IPS-NIHi11 (cell line): ENCODE measurements around the gene REXO2.

Experiments used
- DNase-seq: peaks from one replicate; pipeline ENCODE4 v3.0.0; 2012; ENCODE audit warnings: mixed read lengths, low spot score

REXO2 gene

DNA sequence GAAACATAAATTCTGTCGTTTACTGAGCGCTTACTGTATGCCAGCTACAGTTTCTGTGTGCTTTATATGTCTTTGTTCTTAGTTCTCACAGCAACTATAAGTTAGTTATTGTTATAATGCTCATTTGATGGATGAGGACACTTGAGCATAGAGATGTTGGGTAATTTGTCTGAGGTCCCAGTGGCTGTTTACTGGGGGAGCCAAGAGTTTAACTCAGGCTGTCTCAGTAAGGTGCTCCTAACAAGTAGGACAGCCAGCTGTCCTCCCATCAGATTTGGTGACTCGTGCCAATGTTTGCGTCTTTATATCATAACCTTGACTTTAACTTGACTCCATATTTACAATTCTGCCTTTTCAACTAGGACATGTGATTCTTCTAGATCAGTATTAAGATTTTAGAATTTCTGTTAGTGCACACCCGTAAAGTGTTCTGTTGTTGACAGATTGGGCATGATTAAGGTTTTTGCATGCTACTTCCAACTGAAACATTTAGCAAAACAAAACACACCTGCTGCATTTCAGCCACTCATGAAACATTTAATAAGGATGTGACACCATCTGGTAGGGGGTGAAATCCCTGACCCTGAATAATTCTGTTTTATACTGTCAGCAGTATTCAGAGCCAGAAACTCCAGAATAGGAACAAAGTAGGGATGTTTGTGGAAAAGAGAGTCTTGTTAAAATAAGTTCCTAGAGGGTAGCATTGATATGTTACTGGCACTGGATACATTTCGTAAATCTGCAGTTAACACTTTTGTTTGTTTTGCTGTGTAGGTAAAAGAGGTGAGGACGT lies 1.9 kb downstream of the REXO2 start:
- no peak for DNase-seq

DNA sequence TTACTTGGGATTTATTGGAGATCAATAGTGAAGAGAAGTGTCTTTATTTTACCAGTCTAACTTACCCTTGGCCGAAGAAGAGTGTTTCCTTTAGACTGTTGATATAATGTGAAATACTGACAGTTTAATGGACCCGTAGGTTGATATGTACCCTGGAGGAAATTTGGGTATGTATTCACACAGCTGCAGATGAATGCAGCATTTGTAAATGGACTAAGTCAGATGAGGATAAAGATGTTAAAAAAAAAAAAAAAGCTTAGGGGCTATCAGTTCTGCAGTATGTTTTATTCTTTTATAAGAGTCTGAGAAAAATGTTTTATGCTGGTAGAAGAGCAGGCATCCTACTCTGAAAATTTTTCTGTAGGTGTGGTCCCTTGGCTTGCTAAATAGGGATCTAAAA lies 2.7 kb downstream of the REXO2 start:
- no peak for DNase-seq

DNA sequence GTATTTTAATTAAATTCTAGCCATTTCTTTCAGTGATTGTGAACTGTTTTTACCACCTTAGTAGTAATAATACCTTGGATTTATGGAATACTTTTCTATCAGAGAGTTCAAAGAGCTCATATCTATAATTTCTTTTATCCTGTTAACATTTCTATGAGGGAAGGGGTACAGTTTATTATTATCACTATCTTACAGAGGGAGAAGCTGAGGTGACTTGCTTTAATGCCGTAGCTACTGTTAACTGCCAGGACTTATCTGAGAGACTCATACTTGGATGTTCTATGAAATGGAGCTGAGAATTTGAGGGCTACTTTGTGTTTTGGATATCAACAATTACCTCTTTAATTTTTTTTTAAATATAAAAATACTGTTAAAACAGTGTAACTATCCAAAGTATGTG lies 3.3 kb downstream of the REXO2 start:
- DNase-seq: no peak

DNA sequence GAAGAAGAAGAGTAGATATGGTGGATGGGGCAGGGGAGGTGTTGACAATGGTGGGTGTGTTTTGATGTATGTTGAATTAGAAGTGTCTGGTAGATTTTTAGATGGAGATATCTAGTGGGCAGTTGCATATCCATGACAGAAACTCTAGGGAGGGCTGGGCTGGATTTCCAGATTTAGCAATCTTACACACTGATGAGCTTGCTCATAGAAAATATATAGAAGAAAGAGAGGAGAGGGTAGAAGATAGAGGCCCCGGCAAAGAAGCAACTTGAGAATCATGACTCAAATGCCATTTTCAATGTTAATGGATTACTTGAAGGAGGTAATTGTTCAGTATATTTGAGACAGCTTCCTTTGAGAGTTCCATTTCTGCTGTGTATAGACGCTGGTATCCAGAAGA lies 8.2 kb downstream of the REXO2 start:
- DNase-seq: no peak

DNA sequence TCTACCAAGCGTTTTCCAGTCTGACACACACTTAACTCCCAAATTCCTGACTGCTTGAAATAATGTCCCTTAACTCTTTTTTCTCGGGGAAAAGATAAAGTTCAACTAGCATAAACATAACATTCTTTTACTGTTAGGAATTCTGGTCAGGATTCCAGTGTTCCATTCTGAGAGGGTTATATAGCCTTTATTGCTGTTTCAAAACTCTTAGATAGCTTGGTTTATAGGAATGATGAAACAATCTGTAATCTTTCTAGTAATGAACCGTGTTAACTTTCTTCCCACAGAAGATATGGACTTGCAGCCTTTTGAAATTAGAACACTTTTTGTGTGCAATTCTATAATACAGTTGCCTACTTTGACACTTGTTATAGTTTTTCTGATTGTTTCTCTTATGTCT lies 8.6 kb downstream of the REXO2 start:
- no peak for DNase-seq

- no peak for DNase-seq
These were observed 9.6 kb downstream of the REXO2 start for GRCh38 chr11:114448749-114449482.

DNA sequence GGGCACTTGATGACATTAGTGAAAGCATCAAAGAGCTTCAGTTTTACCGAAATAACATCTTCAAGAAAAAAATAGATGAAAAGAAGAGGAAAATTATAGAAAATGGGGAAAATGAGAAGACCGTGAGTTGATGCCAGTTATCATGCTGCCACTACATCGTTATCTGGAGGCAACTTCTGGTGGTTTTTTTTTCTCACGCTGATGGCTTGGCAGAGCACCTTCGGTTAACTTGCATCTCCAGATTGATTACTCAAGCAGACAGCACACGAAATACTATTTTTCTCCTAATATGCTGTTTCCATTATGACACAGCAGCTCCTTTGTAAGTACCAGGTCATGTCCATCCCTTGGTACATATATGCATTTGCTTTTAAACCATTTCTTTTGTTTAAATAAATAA lies 10.6 kb downstream of the REXO2 start:
- no peak for DNase-seq

DNA sequence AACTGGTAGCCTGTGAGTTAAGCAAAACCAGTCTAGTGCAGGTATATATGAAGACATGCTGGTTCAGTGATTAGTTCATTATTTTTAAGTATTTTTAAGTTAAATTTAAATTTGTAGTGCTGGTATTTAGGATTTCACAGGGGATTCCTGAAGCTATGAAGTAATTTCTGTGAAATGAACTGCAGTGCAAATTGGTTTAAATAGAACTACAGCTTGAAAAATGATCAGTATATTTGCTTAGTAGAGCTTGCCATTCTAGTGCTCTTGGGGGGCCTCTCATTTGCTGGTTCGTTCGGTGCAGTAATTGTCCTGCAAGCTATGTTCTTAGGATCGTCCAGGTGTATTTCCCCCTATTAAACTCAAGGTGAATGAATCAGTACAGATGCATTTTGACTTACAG lies 13.1 kb downstream of the REXO2 start:
- DNase-seq: no peak

DNA sequence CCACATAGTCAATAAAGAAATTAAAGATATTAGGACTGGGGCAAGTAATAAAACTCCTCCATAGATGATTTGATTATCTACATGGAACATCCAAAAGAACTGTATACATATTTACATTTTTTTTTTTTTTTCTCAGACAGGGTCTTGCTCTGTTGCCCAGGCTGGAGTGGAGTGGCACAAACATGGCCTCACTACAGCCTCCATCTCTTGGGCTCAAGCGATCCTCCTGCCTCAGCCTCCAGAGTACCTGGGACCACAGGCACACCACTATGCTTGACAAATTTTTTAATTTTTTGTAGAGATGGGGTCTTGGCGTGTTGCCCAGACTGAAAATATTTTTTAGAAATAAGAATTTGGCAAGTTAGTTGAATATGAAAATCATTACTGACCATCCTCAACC lies 24.7 kb downstream of the REXO2 start:
- DNase-seq: no peak

DNA sequence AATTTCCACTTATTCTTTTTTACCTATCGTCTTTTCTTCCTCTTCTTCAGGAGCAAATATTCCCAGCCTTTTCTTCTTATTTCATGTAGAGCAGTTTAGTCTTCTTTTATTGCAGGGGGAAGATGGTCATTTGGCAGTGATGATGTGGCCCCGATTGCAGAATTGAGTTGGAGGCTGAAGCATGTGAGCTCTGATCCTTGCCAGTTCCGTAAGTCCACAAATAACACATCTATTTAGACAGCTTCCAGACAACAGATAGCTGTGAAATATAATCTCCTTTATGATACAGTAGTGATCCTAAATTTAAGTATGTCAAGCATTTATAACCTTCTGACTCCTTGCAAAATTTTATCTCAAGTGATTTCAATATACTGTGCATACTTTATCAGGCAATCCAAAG lies 27.5 kb downstream of the REXO2 start:
- no peak for DNase-seq

DNA sequence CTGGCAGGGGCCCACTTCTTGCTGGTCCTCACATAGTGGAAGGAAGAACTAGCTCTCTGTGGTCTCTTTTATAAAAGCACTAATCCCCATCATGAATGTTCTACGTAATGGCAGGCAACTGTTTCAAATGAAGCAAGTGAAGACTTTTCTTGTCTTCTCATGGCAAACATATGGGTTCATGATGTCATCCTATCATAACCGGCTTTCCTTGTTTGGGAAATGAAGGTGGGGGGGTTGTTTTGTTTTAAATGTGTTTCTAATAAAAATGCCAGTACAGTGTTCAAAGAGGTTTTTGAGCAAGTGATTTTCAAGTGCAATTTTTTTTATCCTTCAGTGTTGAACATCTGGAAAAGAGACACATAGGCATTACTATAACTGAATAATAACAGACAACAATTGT lies 33.4 kb downstream of the REXO2 start:
- no peak for DNase-seq

DNA sequence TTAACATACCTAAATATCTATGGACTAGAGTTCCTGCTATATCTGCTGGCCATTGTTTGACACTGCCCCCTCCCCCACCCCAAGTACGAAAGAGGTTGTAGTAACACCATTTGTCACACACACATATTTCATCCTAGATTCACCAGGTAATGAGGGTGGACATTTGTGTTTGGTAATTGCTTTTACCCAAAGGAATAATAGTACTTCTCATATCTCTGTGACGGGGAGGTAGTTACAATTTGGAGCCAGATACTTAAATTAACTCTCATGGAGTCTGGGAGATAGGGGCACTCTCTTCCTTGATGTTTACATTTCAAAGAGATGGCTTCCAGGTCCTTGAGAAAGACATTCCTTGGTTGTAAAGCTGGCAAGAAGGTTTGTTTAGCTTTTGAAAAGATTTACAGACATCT lies 38.7 kb downstream of the REXO2 start:
- no peak for DNase-seq

GRCh38 chr11:114478768-114479167 lies 39.5 kb downstream of the REXO2 start:
- DNase-seq: peak; percentile 15

DNA sequence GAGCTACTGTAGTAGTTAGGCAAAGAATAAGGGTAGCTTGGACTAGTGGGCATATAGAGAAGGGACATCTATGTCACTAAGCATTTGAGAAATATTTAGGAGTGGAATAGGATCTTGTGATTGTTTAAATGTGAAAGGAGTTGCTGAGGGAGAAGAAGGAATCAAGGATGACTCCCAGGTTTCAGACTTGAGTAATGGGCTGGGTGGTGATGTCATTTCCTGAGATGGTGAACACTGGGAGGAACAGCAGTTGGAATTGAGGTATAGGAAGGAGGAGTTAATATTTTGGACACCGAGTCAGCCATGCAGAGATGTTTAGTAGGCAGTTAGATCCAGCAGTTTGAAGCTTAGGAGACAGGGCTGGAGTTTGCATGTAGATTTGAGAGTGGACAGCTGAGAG lies 40.1 kb downstream of the REXO2 start:
- DNase-seq: no peak

DNA sequence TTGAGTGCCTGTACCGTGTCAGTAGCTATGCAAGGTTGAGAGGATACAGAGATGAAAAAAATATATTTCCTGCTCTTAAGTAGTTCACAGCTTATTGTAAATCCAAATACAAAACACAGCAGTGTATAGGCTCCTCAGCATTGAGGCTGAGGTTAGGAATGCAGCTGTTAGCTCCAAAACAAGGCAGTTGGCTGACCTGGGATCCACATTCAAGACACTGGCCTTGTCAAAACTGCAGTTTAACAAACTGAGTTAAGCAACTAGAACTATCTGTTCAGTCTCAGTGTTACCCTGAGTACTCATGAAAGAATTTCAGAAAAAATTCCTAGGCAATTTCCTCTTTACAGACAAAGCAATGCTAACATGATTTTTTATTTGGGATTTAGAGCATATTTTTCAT lies 42.8 kb downstream of the REXO2 start:
- DNase-seq: peak; percentile 15

- DNase-seq: no peak
These were observed 44.7 kb downstream of the REXO2 start for GRCh38 chr11:114483929-114484328.

DNA sequence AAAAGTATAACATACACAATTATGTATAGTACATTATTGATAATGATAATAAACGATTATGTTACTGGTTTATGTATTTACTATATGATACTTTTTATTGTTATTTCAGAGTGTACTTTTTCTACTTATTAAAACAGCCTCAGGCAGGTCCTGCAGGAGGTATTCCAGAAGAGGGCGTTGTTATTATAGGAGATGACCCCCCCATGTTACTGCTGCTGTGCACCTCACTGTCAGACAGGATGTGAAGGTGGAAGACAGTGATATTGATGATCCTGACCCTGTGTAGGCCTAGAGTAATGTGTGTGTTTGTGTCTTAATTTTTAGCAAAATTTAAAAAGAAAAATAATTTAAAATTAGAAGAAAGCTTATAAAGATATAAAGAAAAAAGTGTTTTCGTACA lies 57.6 kb downstream of the REXO2 start:
- no peak for DNase-seq

DNA sequence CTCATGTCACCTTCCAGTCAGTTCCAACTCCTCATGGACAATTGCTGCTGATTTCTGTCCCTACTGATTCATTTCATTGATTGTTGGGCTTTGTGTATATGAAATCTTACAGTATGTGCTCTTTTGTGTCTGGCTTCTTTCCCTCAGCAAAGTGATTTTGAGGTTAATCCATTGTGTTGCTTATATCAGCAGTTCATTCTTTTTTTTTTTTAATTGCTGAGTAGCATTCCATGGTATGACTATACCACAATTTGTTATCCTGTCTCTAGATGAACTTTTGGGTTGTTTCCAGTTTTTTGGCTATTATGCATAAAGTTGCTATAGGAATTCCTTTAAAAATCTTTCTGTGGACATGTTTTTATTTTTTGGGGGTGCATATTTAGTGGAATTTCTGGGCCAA lies 60.5 kb downstream of the REXO2 start:
- DNase-seq: no peak
